Testis (tissue), 3 donors: ENCODE results near the gene HSPA4. TPM values are rescaled to one million over a fixed set of nuclear protein-coding genes. Genes with fewer than 3 reads are reported as not detected.

Source experiments
- DNase-seq: peaks from one replicate; pipeline ENCODE4 v3.0.0-alpha.2; 2019
- H3K27ac ChIP-seq, 2 donors: fragments of 200-600 bp; sonication (generic); one replicate each; pipeline ENCODE4 v1.5.1; 2019
- H3K27me3 ChIP-seq: fragments of 200-600 bp; sonication (generic); one replicate; pipeline ENCODE4 v1.5.1; 2019
- H3K36me3 ChIP-seq: fragments of 200-600 bp; sonication (generic); one replicate; pipeline ENCODE4 v1.5.1; 2017; ENCODE audit warnings: low read depth; ENCODE audit errors: missing control alignments
- H3K4me1 ChIP-seq: fragments of 200-600 bp; sonication (generic); one replicate; pipeline ENCODE4 v1.5.1; 2019
- H3K4me3 ChIP-seq, 2 donors: fragments of 200-600 bp; sonication (generic); one replicate each; pipeline ENCODE4 v1.5.1; 2017 to 2019
- H3K9me3 ChIP-seq: fragments of 200-600 bp; sonication (generic); one replicate; pipeline ENCODE4 v1.5.1; 2017
- CTCF ChIP-seq, 3 experiments: fragments of 450-650 bp in 2 of 3; fragments of 200-600 bp in 1 of 3; sonication (generic) in 1 of 3; IDR thresholded peaks; one replicate each; pipeline ENCODE4 v1.5.1; 2016 to 2019; ENCODE audit warnings: antibody characterized with exemption in 3 of 3, mild to moderate bottlenecking in 2 of 3, moderate library complexity in 1 of 3
- POLR2A ChIP-seq: fragments of 450-650 bp; IDR thresholded peaks from one replicate; pipeline ENCODE4 v1.6.1; 2017; ENCODE audit warnings: antibody characterized with exemption, mild to moderate bottlenecking, moderate library complexity
- WGBS, 2 donors: methylation state at CpG; one replicate each; pipeline ENCODE4 v1.1.5; 2018; 5-methylcytosine and 5-hydroxymethylcytosine counted together
- intact Hi-C: fragments of 100-400 bp; cut with DNase I; formaldehyde crosslinking; loops from one replicate; pipeline ENCODE4 v1.15.1; 2023; ENCODE audit warnings: low total_unique reads
- polyA plus RNA-seq: library from polyadenylated mRNA; stranded (reverse); fragments of 350-450 nt; fragmentation: Illumina TruSeq; extraction: RNeasy Lipid Tissue Mini Kit (QIAGEN cat#74804); gene quantifications from one replicate; pipeline ENCODE4 v1.2.3, GENCODE V29; 2014; ENCODE audit warnings: low read depth, low replicate concordance; ENCODE audit not compliant: insufficient read depth
- total RNA-seq, 2 donors: library from RNA; depleted of rRNA; stranded (reverse); fragments of >200 nt; gene quantifications; one replicate each; pipeline ENCODE4 v1.2.3, GENCODE V29; 2016

Gene HSPA4
- total and polyA plus RNA-seq, 3 donors from 2014 or later, result 107 to 143 (median 108) TPM

- H3K27me3 ChIP-seq, result no peaks in the 10 kb centered on the region
- H3K27ac ChIP-seq, result no peak overlapping the region
- H3K9me3 ChIP-seq, result no peaks in the 10 kb centered on the region
- intact Hi-C loops, result no loop called here
- H3K4me3 ChIP-seq, result no peak overlapping the region
- H3K4me1 ChIP-seq, result no peaks in the 10 kb centered on the region
- H3K36me3 ChIP-seq, result no peaks in the 10 kb centered on the region
- TF ChIP-seq POLR2A (no peak), CTCF (IDR thresholded peaks at IDR 0.05) (no peak)
- DNase-seq, result no peak
- 92 to 100% methylated on average over 2 of the region's 2 CpGs for WGBS, 2 donors
Measured at GRCh38 chr5:133123297-133123696, 71.5 kb downstream of the HSPA4 start.

DNA sequence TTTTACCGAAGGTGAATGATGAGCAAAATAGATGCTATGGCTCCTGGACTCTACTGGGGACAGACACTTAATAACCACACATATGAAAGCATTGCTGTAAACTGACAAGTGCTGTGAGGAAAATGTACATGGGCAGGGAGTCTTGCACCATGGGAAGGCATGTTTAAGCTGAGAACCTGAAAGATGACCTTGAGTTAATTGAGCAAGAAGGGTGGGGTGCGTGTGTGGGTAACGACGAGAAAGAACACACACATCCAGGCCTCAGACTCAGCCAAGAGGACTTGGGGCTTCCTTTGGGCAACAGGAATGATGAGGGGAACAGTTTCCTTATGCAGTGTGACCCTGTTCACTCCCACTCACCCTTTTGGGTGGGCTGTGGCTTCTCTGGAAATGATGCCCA, 73.1 kb downstream of the HSPA4 start:
- TF ChIP-seq POLR2A (no peak), CTCF (IDR thresholded peaks at IDR 0.05) (no peak)
- H3K27me3 ChIP-seq, result no peaks in the 10 kb centered on the region
- intact Hi-C loops, result no loop called here
- H3K4me1 ChIP-seq, result no peaks in the 10 kb centered on the region
- H3K4me3 ChIP-seq, result no peak overlapping the region
- no peaks in the 10 kb centered on the region for H3K9me3 ChIP-seq
- DNase-seq, result no peak
- H3K27ac ChIP-seq, result no peak overlapping the region
- WGBS, 2 donors, result 39 to 51% methylated on average over 4 of the region's 4 CpGs
- H3K36me3 ChIP-seq, result no peaks in the 10 kb centered on the region

DNA sequence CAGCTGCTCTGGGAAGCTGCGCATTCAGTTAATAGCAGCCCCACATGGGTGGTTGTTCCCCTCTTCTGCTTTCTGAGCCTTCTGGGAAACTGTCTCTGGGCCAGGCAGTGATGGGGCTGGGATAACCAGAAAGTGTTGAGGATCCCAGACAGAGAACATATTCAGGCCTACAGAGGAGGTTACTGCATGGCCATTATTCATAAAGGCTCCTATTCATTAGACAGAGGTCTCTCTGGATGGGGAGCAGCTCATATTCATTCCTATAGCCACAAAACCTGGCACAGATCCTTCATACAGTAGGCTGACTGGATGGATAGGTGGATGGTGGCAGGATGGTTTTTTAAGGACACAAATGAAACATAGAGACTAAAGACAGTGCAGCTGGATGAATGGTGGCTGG, 76.3 kb downstream of the HSPA4 start:
- intact Hi-C loops, result no loop called here
- Histone ChIP-seq H3K4me3 (no peak overlapping the region), H3K36me3 (no peaks in the 10 kb centered on the region), H3K27me3 (no peaks in the 10 kb centered on the region), H3K4me1 (no peaks in the 10 kb centered on the region), H3K9me3 (no peaks in the 10 kb centered on the region), H3K27ac (no peak overlapping the region)
- TF ChIP-seq CTCF (IDR thresholded peaks at IDR 0.05), result no peak
- TF ChIP-seq POLR2A, result no peak
- WGBS, 2 donors, result 94 to 100% methylated on average over 1 of the region's 1 CpG
- DNase-seq, result no peak

DNA sequence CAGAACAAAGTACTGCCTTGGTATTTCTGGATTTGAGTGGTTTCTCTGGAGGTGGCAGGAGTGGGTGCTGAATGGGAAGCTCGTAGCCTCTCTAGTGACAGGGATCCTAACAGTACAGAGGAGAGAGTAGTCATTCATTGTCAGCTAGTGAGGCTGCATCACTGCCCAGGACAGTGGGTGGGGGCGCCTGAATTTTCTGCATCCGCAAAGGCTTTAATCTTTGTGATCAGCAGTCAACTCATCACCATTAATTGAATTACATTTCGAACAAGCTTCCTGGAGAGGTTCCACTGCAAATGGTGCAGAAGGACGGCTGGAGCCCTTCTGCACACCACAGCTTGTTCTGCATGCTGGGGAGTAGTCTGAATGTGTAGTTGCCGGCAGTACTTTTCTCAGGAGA, 77.5 kb downstream of the HSPA4 start:
- no peak for TF ChIP-seq POLR2A
- TF ChIP-seq CTCF (IDR thresholded peaks at IDR 0.05), result no peak
- WGBS, 2 donors, result 69 to 77% methylated on average over 6 of the region's 6 CpGs
- DNase-seq, result no peak

GRCh38 chr5:133129950-133130349, 78.1 kb downstream of the HSPA4 start:
- intact Hi-C loops, result no loop called here
- WGBS, 2 donors, result 62 to 70% methylated on average over 3 of the region's 3 CpGs

More for the DNA sequence above, 77.5 kb downstream of the HSPA4 start:
- Histone ChIP-seq H3K27me3 (no peaks in the 10 kb centered on the region), H3K27ac (no peak overlapping the region), H3K4me1 (no peaks in the 10 kb centered on the region), H3K9me3 (no peaks in the 10 kb centered on the region), H3K4me3 (no peak overlapping the region), H3K36me3 (no peaks in the 10 kb centered on the region)
- intact Hi-C loops, result no loop called here

More at GRCh38 chr5:133129950-133130349, 78.1 kb downstream of the HSPA4 start:
- Histone ChIP-seq H3K4me3 (no peak overlapping the region), H3K4me1 (no peaks in the 10 kb centered on the region), H3K36me3 (no peaks in the 10 kb centered on the region), H3K27me3 (no peaks in the 10 kb centered on the region), H3K9me3 (no peaks in the 10 kb centered on the region), H3K27ac (no peak overlapping the region)
- DNase-seq, result no peak
- TF ChIP-seq POLR2A (no peak), CTCF (IDR thresholded peaks at IDR 0.05) (no peak)
